Mucosa of descending colon (tissue), 3 donors: ENCODE measurements around the gene NT5C. TPM values are rescaled to one million over a fixed set of nuclear protein-coding genes. Genes with fewer than 3 reads are reported as not detected.
A peak's percentile ranks its signal among the peaks of the same experiment; 100 is the strongest.

ENCODE experiments used
- ATAC-seq: fragments of 200-7000 bp; cut with Tn5 transposase; one replicate; pipeline ENCODE4 v1.9.1; 2020; ENCODE audit warnings: mild to moderate bottlenecking, moderate library complexity
- DNase-seq, 3 donors: peaks; one replicate each; pipeline ENCODE4 v3.0.0-alpha.2; 2020
- H3K36me3 ChIP-seq: fragments of 200-600 bp; one replicate; pipeline ENCODE4 v1.8.0; 2021; ENCODE audit warnings: low read depth, mild to moderate bottlenecking
- H3K4me1 ChIP-seq: fragments of 200-600 bp; one replicate; pipeline ENCODE4 v1.8.0; 2021; ENCODE audit warnings: low read depth, mild to moderate bottlenecking
- H3K4me3 ChIP-seq: fragments of 200-600 bp; one replicate; pipeline ENCODE4 v1.8.0; 2021; ENCODE audit warnings: mild to moderate bottlenecking
- H3K9me3 ChIP-seq: fragments of 200-600 bp; one replicate; pipeline ENCODE4 v1.8.0; 2021; ENCODE audit warnings: mild to moderate bottlenecking
- CTCF ChIP-seq: fragments of 200-600 bp; IDR thresholded peaks from one replicate; pipeline ENCODE4 v1.8.0; 2022; ENCODE audit warnings: antibody characterized with exemption, mild to moderate bottlenecking
- intact Hi-C, 2 donors: fragments of 100-400 bp; cut with DNase I in 1 of 2; cut with micrococcal nuclease in 1 of 2; formaldehyde crosslinking; loops; one replicate each; pipeline versions ENCODE4 v1.11.0 to v1.11.1; 2022; cut with DNase I, micrococcal nuclease
- long read RNA-seq, 2 donors: library from polyadenylated mRNA; unstranded; transcript quantifications; one replicate each; pipeline ENCODE4 v2.0.0, GENCODE V29; 2019 to 2021
- total RNA-seq, 3 donors: library from RNA; stranded (reverse); fragmentation: NEBNext Ultra II Directional in 2 of 3; extraction: Animal tissue kit (Norgen Biotek cat#: 25700) in 2 of 3; gene quantifications; one replicate each; pipeline versions ENCODE4 v1.2.1 to v1.2.4, GENCODE V29; 2021 to 2023
- donor health status: DM: no; HTN: no; CAD: no; lungs with moderate emphysema.
- donor health status: DM: no; HTN: no; CAD: no.
- donor health status: DM: no; HTN: yes; CAD: no.

NT5C gene
- 10 to 100 TPM; 57.2 to 97.6 (median 75.4) TPM for total RNA-seq
- long read RNA-seq, donor 1, transcript NT5C-201 (5 exons, 954 nt), result major isoform, 38 of 87 reads
- long read RNA-seq, donor 1, transcript NT5C-212 (4 exons, 921 nt), result minor isoform, 8 of 87 reads
- long read RNA-seq, donor 1, partial matches to known transcripts, result 5 of 87 reads
- long read RNA-seq, donor 1, other reads (novel, unspliced or antisense), result 17 of 87 reads
- long read RNA-seq, donor 2, transcript NT5C-203 (4 exons, 648 nt), result minor isoform, 5 of 111 reads
- long read RNA-seq, donor 2, transcript NT5C-201 (5 exons, 954 nt), result major isoform, 72 of 111 reads
- long read RNA-seq, donor 2, partial matches to known transcripts, result 3 of 111 reads
- long read RNA-seq, donor 2, other reads (novel, unspliced or antisense), result 15 of 111 reads

- peaks cover 31% of the 10 kb centered on the region for H3K4me1 ChIP-seq
- intact Hi-C loops, result no loop called here
- ATAC-seq (peak; percentile 89), DNase-seq (peak; percentile 90 to 93 (median 92))
- H3K36me3 ChIP-seq, result no peaks in the 10 kb centered on the region
- peak; percentile 69 for TF ChIP-seq CTCF
- H3K9me3 ChIP-seq, result no peaks in the 10 kb centered on the region
- H3K4me3 ChIP-seq, result peak within 1 kb of the TSS; percentile 73
These were observed at the start of gene NT5C for GRCh38 chr17:75131278-75132017. NT5C (minus strand) TSS chr17:75131742; CDS start chr17:75131707, 35 bp downstream.

- intact Hi-C loops, result no loop called here
- Histone ChIP-seq H3K4me1 (peaks cover 8% of the 10 kb centered on the region), H3K4me3 (no peak overlapping the region), H3K36me3 (no peaks in the 10 kb centered on the region), H3K9me3 (no peaks in the 10 kb centered on the region)
- no peak for DNase-seq
- TF ChIP-seq CTCF, result no peak
- ATAC-seq, result no peak
These were observed 49.6 kb upstream of the NT5C start for GRCh38 chr17:75181110-75181509.

GRCh38 chr17:75178453-75178852 lies 46.9 kb upstream of the NT5C start:
- DNase-seq (no peak), ATAC-seq (no peak)
- Histone ChIP-seq H3K9me3 (no peaks in the 10 kb centered on the region), H3K4me1 (peaks cover 8% of the 10 kb centered on the region), H3K4me3 (no peak overlapping the region), H3K36me3 (no peaks in the 10 kb centered on the region)
- intact Hi-C loops, result loop anchor here in 1 of 2 donors (10.0 kb wide), 1 partner anchor 64 kb away; no protein-coding TSS in a partner anchor
- no peak for TF ChIP-seq CTCF

GRCh38 chr17:75176625-75177024 lies 45.1 kb upstream of the NT5C start:
- ATAC-seq (no peak), DNase-seq (no peak)
- TF ChIP-seq CTCF, result no peak
- intact Hi-C loops, result loop anchor here in 1 of 2 donors (10.0 kb wide), 1 partner anchor 62 kb away; no protein-coding TSS in a partner anchor
- Histone ChIP-seq H3K36me3 (no peaks in the 10 kb centered on the region), H3K4me1 (peaks cover 5% of the 10 kb centered on the region), H3K9me3 (no peaks in the 10 kb centered on the region), H3K4me3 (no peak overlapping the region)

GRCh38 chr17:75174996-75175395 lies 43.5 kb upstream of the NT5C start:
- Histone ChIP-seq H3K9me3 (no peaks in the 10 kb centered on the region), H3K4me1 (peaks cover under 1% of the 10 kb centered on the region), H3K4me3 (no peak overlapping the region), H3K36me3 (no peaks in the 10 kb centered on the region)
- no peak for TF ChIP-seq CTCF
- ATAC-seq, result no peak
- intact Hi-C loops, result loop anchor here in 1 of 2 donors (10.0 kb wide), 1 partner anchor 60 kb away; no protein-coding TSS in a partner anchor
- no peak for DNase-seq
